ENCODE measurements around the gene ATP8B2. TPM values are rescaled to one million over a fixed set of nuclear protein-coding genes. Genes with fewer than 3 reads are reported as not detected.

The ATP8B2 gene
- total RNA-seq, 1 experiment from 2014 or later: 22.1 TPM

- TF ChIP-seq ZBTB33 (IDR thresholded peaks at IDR 0.05; ENCODE audit: extremely low read depth, insufficient replicate concordance, low read length) (no peak), MAX (IDR thresholded peaks at IDR 0.05) (no peak)
These were observed 4.3 kb downstream of the ATP8B2 start (continued) for GRCh38 chr1:154329551-154330131.

- Histone ChIP-seq H3K79me2 (ENCODE audit: insufficient read depth, low read length) (no peaks in the 10 kb centered on the region), H2AFZ (ENCODE audit: low read depth, low read length, poor library complexity, severe bottlenecking) (no peak overlapping the region), H3K4me1 (ENCODE audit: control insufficient read depth in 1 of 2, insufficient read depth in 2 of 2, low read length in 2 of 2) (peaks cover 26 to 39% of the 10 kb centered on the region in 2 experiments), H3K27me3 (ENCODE audit: insufficient read depth, low read length) (no peaks in the 10 kb centered on the region), H3K36me3 (ENCODE audit: control insufficient read depth in 1 of 2, insufficient read depth in 2 of 2, low read length in 2 of 2) (peaks cover 4 to 16% of the 10 kb centered on the region in 2 experiments; a peak in 2 of 4 replicates), H3K4me3 (replicated peaks in 1 of 2; ENCODE audit: low read depth in 1 of 2, low read length in 2 of 2) (no peak overlapping the region), H3K9me3 (ENCODE audit: control insufficient read depth in 1 of 2, insufficient read depth in 1 of 2, low read depth in 1 of 2, low read length in 2 of 2) (no peaks in the 10 kb centered on the region), H3K4me2 (ENCODE audit: low read length) (no peak overlapping the region), H3K9me2 (ENCODE audit: insufficient read depth) (no peaks in the 10 kb centered on the region), H3K27ac (ENCODE audit: low read depth, low read length) (no peak overlapping the region), H3K9ac (ENCODE audit: low read length) (no peak overlapping the region), H4K20me1 (ENCODE audit: insufficient read depth) (no peaks in the 10 kb centered on the region)
- ChIA-PET POLR2A (interaction anchor here (0.6 kb wide), 1 partner anchor 596 kb away, joined by 3 read pairs; no protein-coding TSS in a partner anchor), CTCF (no interaction called here), RAD21 (ENCODE audit: low non-redundant PET in 1 of 2, low total read pairs in 2 of 2, uncharacterized antibody in 2 of 2, unreplicated experiment in 2 of 2) (no interaction called here)
- intact Hi-C loops (cut with micrococcal nuclease): no loop called here
- TF ChIP-seq SIN3A (IDR thresholded peaks at IDR 0.05; ENCODE audit: low read depth): no peak
- no peak for TF ChIP-seq CTCF (IDR thresholded peaks at IDR 0.05 in 2 of 3, conservative IDR thresholded peaks at IDR 0.05 in 1 of 3; ENCODE audit: borderline replicate concordance in 1 of 3, insufficient read depth in 1 of 3, low read depth in 2 of 3, low read length in 2 of 3)
- no peak for TF ChIP-seq EZH2phosphoT487 (IDR thresholded peaks at IDR 0.05; ENCODE audit: borderline replicate concordance)
- TF ChIP-seq ZFX (IDR thresholded peaks at IDR 0.05): no peak
- no peak for TF ChIP-seq RAD21 (IDR thresholded peaks at IDR 0.05; ENCODE audit: low read depth)
- no peak for TF ChIP-seq REST (IDR thresholded peaks at IDR 0.05; ENCODE audit: low read depth)
- TF ChIP-seq TCF7L2 (IDR thresholded peaks at IDR 0.05; ENCODE audit: borderline replicate concordance, extremely low read depth, insufficient read depth, insufficient read length): no peak
- BruUV-seq (replicated peaks): no TSS peak
- no peak for DNase-seq (ENCODE audit: low read depth, low spot score)
- no peak for ATAC-seq
These were observed 5.3 kb downstream of the ATP8B2 start for GRCh38 chr1:154330669-154331068.
